GM21381 (cell line): ENCODE results near the gene EARS2.
"Not testable (repeated sequence)": the region's sequence is repeated elsewhere in the genome, so short reads cannot be mapped to it uniquely, and the experiment has no call there.

Experiments used
- ATAC-seq: cut with Tn5 transposase; IDR thresholded peaks from one replicate; pipeline ENCODE4 v1.9.1; 2021; ENCODE audit warnings: mild to moderate bottlenecking, moderate library complexity; ENCODE audit not compliant: unreplicated experiment

Gene EARS2

GRCh38 chr16:23570992-23571632, 14.0 kb upstream of the EARS2 start:
- ATAC-seq = no peak

- no peak for ATAC-seq
Observed at GRCh38 chr16:23567602-23568001, 10.5 kb upstream of the EARS2 start.

DNA sequence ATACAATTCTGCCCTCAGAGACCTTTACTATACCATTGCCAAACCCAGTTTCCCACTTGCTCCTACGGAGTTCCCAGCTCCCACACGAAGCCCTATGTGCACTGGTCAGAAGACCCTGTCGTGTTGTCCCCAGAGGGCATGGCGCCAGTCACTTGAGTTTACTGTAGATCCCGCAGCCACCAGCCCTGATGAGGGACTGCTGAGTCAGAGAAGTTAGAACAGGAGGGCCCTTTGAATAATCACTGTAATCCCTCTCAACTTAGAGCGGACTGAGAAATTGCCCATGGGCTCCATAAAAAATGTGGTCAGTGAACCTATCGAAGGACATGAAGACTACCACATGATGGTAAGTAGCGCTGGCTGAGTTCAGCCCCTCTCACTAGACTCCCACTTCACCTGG, 9.6 kb upstream of the EARS2 start:
- no peak for ATAC-seq

DNA sequence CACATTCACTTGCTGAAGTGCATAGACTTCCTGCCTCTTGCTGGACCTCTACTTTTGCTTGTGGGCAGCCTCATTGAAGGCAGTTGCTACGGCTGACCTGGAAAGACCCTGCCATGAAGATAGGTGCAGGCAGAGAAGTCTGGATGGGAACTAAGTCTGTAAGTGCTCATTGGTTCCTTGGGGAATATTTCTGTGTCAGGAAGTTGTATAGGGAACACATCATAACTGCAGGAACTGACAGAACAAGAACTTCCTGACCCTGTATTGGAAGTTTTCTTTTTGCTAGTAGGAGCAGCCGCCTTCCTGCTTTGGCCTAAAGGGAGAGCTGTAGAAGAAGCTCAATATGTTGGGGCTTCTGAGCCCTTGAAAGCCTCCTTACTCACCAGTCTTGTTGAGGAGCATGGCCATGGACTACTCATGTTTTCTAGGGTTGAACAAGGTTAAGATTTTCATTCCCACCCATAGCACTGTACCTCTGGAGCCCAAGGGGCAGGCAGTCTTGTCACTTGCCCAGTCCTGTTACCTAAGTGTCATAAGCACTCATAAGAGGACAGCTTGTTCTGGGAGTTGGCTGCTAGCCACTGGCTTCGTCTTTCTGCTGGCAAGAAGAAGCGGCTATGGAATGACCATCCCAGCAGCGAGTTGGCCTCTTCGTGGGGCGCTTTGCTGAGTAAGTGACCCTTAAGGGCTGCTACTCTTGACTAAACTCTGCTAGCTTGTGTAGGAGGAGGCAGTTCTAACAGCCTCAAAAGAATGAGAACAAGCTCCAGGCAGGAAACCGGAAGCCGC, 7.6 kb upstream of the EARS2 start:
- ATAC-seq = no peak

GRCh38 chr16:23563186-23563585, 6.0 kb upstream of the EARS2 start:
- ATAC-seq = no peak

DNA sequence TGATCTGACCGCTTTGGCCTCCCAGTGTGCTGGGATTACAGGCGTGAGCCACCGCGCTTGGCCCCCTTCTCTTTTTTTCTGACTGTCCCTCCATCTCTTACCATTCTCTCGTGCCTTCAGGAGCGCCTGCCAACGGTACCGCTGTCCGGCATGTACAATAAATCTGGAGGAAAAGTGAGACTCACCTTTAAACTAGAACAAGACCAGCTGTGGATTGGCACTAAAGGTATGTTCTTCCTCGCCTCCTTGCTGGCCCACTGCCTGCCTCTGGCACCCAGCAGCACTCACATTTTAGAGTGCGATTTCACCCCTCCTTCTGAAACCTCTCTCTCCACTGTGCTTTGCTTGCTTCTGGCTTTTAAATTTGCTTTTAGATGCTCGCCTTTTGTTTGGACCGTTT, 5.4 kb upstream of the EARS2 start:
- ATAC-seq = no peak

DNA sequence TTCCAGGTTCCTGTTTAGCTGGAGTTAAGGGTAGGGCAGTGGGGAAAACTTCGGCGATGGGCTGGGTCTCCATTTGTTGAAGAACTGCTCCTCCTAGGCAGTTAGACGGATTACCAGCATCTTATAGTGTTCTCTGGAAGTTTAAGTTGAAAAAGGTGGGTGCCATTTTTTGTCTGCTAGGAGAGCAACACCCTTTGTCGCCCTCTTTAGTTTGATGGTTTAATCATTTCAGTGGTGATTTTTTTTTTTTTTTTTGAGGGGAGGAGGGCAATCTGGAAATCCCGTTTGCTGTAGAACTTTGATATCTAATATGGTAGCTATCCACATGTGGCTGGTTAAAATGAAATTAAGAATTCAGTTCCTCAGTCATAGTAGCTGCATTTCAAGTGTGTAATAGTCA, 4.4 kb upstream of the EARS2 start:
- no peak for ATAC-seq

- peak; percentile 0 for ATAC-seq
Observed at GRCh38 chr16:23557779-23558702, 891 bp upstream of the EARS2 start.

DNA sequence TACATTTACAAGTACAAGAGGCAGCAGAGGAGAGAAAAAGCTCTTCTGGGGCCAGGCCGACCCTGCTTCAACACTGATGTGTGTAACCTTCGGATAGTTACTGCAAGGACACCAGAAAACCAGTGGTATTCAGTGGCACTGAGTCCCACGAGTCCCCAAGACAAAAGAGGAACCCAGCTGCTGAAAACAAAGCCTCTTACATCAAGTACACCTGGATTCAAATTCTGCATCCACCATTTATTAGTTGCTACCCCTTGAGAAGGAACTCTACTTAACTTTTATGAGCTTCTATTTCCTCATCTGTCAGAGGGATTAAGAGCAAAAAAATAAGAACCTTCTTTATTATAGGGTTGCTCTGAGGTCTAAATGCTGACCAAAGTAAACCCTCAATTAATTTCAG, 2.6 kb downstream of the EARS2 start:
- ATAC-seq = no peak

DNA sequence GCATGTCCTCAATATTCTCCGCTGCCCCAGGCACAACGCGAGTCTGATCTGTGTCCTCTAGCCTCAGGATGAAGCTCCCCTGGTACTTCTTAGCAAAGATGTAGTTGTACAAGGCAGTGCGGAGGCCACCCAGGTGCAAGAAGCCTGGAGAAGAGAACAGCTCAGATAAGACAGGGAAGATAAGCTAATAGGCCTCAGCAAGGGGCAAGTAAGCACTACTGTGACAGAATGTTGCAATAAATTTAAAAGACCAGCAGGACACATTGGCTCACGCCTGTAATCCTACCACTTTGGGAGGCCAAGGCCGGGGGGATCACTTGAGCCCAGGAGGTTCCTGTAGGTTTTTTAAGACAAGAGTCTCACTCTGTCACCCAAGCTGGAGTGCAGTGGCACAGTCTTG, 5.0 kb downstream of the EARS2 start:
- ATAC-seq = no peak

DNA sequence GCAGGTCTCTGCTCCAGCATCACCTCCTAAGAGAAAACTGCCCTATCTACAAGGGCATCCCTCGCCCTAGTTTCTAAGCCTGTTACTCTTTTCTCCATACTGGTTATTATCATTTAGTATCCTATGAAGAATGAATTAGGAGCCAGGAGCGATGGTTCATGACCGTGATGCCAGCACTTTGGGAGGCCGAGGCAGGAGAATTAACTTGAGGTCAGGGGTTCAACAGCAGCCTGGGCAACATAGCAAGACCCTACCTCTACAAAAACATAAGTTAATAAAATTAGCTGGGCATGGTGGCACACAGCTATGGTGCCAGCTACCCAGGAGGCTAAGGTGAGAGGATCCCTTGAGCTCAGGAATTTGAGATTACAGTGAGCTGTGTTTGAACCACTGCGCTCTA, 7.2 kb downstream of the EARS2 start:
- no peak for ATAC-seq

GRCh38 chr16:23544436-23544835, 12.7 kb downstream of the EARS2 start:
- no peak for ATAC-seq

- ATAC-seq = not testable (repeated sequence)
Observed at GRCh38 chr16:23540817-23541178, 16.4 kb downstream of the EARS2 start.

- ATAC-seq = no peak
Observed at GRCh38 chr16:23539984-23540816, 16.9 kb downstream of the EARS2 start.

GRCh38 chr16:23538919-23539278, 18.3 kb downstream of the EARS2 start:
- no peak for ATAC-seq

DNA sequence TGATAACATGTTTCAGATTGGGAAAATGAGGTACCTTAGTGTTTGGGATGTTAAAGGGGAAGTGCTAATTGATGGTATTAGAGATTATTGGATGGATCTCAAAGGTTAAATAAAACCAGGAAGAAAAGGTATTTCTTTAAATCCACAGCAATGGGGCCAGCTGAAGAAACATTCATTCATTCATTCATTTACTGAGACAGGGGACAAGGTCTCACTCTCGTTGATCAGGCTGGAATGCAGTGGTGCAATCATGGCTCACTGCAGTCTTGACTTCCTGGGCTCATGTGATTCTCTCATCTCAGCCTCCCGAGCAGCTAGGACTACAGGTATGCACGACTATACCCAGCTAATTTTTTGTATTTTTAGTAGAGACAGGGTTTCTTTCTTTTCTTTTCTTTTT, 19.8 kb downstream of the EARS2 start:
- ATAC-seq = no peak

- ATAC-seq = no peak
Observed at GRCh38 chr16:23535901-23536300, 21.2 kb downstream of the EARS2 start.

DNA sequence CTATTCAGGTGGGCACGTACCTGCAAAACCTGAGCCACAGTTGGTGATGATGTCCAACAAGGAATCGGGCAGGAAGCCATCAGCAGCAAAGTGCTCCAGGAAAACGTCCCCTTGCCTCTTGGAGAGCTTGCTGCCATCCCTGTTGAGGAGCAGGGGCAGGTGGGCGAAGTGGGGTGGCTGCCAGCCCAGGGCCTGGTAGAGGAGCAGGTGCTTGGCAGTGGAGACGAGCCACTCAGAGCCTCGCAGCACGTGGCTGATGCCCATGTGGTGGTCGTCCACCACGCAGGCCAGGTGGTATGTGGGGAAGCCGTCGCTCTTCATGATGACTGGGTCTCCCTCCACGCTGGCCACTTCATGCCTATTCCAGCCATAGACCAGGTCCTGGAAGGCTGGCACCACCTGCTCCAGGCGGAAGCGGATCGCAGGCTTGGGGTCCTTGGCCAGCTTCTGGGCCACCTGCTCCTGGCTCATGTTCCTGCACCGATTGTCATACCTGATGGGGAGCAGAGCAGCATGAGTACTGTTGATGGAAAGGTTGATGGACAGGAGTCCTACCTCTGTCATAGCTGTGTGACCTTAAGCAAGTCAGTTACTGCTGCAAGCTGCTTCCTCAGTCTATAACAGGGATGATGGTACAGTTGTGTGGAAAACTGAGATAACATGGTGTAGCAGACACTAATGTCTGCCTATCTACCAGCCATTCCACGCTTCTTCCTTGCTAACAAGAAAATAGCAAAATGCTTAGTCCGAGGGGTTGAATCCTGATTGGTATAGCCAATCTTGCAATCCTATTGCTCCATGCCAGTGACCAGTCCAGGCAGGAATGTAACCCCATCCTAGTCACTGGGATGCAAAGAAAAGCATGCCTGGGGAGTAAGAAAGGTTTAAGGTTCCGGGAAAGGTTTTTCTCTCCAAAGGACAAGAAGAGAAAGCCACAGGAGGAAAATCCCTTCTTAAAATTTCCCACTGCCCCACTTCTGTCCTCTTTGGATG, 22.0 kb downstream of the EARS2 start:
- no peak for ATAC-seq

- ATAC-seq = no peak
Observed at GRCh38 chr16:23532448-23532847, 24.7 kb downstream of the EARS2 start.

DNA sequence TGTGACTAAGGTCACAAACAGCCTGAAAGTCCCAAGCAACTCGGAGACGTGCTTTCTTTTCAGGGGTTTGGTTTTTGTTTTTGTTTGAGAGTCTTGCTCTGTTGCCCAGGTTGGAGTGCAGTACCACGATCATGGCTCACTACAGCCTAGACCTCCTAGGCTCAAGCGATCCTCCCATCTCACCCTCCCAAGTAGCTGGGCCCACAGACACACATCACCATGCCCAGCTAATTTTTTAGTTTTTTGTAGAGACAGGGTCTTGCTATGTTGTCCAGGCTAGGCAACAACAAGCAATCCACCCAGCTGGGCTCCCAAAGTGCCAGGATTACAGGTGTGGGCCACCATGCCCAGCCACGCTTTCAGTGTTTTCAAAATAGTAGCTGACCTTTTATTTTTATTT, 27.1 kb downstream of the EARS2 start:
- ATAC-seq = no peak
